ENCODE results near the gene LDLRAP1. TPM values are rescaled to one million over a fixed set of nuclear protein-coding genes. Genes with fewer than 3 reads are reported as not detected.
"Not testable (repeated sequence)": the region's sequence is repeated elsewhere in the genome, so short reads cannot be mapped to it uniquely, and the experiment has no call there.

LDLRAP1 gene
- total and polyA plus RNA-seq, 4 experiments from 2014 or later, result 201 to 306 (median 222) TPM

DNA sequence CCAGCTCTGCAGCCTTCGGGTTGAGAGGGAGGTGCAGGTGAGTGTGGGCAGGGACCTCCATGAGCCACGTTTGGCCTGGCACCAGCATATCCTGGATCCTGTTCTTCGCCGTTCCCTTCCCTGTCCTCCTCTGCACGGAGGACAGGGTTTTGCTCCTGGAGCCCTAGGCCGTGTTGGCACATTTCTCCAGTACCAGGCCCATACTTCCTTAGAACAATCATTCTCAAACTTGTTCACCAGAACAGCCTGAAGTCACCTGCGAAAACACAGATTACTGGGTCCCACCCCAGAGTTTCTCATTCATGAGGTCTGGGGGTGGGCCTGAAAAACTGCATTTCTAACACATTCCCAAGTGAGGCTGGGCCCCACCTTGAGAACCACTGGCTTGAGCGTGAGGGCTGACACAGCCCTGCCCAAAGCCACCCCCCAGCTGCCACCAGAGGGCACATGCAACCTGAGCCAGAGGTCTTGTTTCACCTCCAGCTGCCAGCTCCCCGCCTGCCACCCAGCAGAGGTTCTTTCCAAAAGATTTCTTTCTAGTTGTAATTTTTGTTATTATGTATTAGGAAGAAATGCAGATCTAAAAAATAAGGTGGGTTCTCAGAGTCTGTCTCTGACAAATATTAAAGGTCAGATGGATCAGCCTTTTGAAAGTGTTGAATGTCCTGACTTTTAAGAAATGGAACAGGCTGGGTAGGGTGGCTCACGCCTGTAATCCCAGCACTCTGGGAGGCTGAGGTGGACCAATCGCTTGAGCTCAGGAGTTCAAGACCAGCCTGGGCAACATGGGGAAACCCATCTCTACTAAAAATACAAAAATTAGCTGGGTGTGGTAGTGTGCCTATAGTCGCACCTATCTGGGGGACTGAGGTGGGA is 39.6 kb upstream of the LDLRAP1 start:
- Histone ChIP-seq H3K4me3 (ENCODE audit: low read length in 2 of 2) (no peak overlapping the region), H3K27ac (ENCODE audit: low read depth, low read length) (no peak overlapping the region), H3K36me3 (ENCODE audit: insufficient read depth, low read length) (peaks cover 4% of the 10 kb centered on the region), H3K9me3 (ENCODE audit: control insufficient read depth in 1 of 2, low read length in 2 of 2) (no peaks in the 10 kb centered on the region), H3K27me3 (ENCODE audit: insufficient read depth, low read length) (no peaks in the 10 kb centered on the region), H3K4me1 (ENCODE audit: insufficient read depth, low read length) (peaks cover 23% of the 10 kb centered on the region)
- ChIA-PET POLR2A (ENCODE audit: partially characterized antibody) (interaction anchor here (0.7 to 4.5 kb wide), 8 partner anchors 16 to 498 kb away, joined by 3 to 31 read pairs (median 3); no protein-coding TSS in a partner anchor), CTCF (ENCODE audit: partially characterized antibody) (interaction anchor here (0.8 to 6.7 kb wide), 18 partner anchors 10 to 315 kb away, joined by 3 to 236 read pairs (median 5); no protein-coding TSS in a partner anchor)
- H3K4me3 Mint-ChIP-seq, result no peak overlapping the region
- no peaks in the 10 kb centered on the region for H3K27me3 Mint-ChIP-seq
- no peaks in the 10 kb centered on the region for H3K9me3 Mint-ChIP-seq
- H3K27ac Mint-ChIP-seq, result peak overlapping the region in 4 of 7 donors; percentile 6 to 55 (median 40)
- peaks cover 10 to 29% (median 19%) of the 10 kb centered on the region in 4 donors for H3K4me1 Mint-ChIP-seq
- intact Hi-C loops (cut with micrococcal nuclease), result loop anchor here (1.0 to 5.0 kb wide), 5 partner anchors 17 to 308 kb away; no protein-coding TSS in a partner anchor
- peak; percentile 68 to 74 (median 70) for DNase-seq
- peaks cover 7 to 16% of the 10 kb centered on the region in 2 donors for H3K36me3 Mint-ChIP-seq

DNA sequence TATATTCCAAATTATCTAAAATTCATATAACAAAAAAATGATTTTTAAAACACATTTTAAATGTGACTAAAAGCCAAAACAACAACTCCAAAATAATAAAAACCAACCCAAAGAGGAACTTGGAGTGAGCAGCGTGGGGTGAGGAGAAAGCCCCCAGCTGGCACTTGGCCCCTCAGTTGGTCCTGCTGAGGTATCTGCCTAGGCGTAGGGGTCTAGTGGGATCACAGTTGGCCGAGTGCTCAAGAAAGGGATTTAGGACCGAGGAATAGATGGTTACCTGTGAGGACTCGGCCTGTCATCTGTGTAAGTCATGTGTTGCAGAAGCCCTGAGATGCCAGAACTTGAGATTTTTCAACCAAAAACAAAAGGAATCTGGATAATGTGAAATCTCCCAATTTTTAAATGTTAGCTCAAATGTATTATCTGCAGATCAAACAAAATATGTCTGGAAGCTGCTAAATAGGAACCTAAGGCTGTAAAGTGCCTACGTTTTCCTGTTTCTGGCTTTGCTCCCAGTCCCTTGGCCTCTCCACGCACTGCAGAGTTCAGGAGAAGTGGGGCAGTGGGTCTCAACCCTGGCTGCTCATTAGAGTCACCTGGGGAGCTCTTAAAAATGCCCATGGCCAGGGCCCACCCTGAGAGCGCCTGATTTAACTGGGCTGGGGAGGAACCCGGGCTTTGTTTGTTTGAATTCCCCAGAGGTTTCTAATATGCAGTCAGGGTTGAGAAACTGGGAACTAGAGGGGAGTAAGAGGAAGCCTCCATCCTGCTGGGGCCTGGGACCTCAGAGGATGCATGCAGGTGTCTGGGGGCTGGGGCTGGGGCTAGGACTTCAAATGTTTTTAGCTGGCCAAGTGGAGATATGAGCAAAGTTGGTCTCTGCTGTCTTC is 38.5 kb upstream of the LDLRAP1 start:
- H3K9me3 Mint-ChIP-seq, result no peaks in the 10 kb centered on the region
- POLR2A ChIA-PET (ENCODE audit: partially characterized antibody), result interaction anchor here (1.0 to 4.5 kb wide), 8 partner anchors 15 to 306 kb away, joined by 3 to 31 read pairs (median 4); no protein-coding TSS in a partner anchor

DNA sequence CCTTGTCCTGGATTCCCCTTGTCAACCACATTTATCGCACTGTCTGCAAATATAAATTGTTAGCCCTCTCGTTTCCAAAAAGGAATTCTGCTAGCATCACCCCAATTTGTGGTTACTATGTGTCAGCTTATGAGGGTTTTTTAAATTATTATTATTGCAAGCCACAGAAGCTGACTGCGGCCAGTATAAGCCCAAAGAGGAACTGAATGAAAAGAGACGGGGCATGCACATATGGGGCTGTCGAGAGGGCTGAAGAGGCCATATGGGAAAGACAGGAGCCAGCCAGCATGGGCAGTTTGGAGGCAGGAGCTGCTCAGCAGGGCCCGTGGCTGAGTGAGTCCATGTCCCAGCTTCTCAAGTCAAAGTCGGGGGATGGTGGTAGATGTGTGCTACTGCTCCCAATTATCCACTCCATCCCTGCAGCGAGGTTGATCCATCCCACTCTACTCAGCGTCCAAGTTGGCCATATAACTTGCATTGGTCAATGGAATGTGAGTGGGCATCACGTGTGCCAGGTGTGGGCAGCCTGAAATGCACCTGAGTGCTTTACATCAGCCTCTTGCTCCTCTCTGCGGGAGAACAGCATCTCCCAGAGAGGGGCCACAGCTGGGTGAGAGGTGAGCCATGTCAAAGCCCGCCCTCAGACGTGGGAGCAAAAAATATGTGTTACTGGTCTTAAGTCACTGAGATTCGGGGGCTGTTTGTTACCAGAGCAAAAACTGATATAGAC is 37.6 kb upstream of the LDLRAP1 start:
- no peak overlapping the region for H3K27ac ChIP-seq (ENCODE audit: low read depth, low read length)
- ChIA-PET POLR2A (ENCODE audit: partially characterized antibody) (interaction anchor here (1.0 to 4.5 kb wide), 7 partner anchors 14 to 305 kb away, joined by 3 to 31 read pairs (median 4); no protein-coding TSS in a partner anchor), CTCF (ENCODE audit: partially characterized antibody) (interaction anchor here (0.8 to 6.7 kb wide), 10 partner anchors 14 to 304 kb away, joined by 3 to 236 read pairs (median 4); no protein-coding TSS in a partner anchor)
- peaks cover 0 to 4% of the 10 kb centered on the region in 2 donors for H3K36me3 Mint-ChIP-seq
- DNase-seq, result no peak
- H3K4me1 ChIP-seq (ENCODE audit: insufficient read depth, low read length), result peaks cover 23% of the 10 kb centered on the region
- H3K36me3 ChIP-seq (ENCODE audit: insufficient read depth, low read length), result no peaks in the 10 kb centered on the region
- H3K4me1 Mint-ChIP-seq, result peaks cover 10 to 29% (median 19%) of the 10 kb centered on the region in 4 donors
- H3K4me3 Mint-ChIP-seq, result peak overlapping the region in 5 of 8 donors; percentile 13 to 86 (median 81)
- H3K4me3 ChIP-seq (ENCODE audit: low read length in 2 of 2), result no peak overlapping the region
- intact Hi-C loops (cut with micrococcal nuclease), result no loop called here
- H3K27me3 ChIP-seq (ENCODE audit: insufficient read depth, low read length), result no peaks in the 10 kb centered on the region
- no peaks in the 10 kb centered on the region for H3K27me3 Mint-ChIP-seq
- no peaks in the 10 kb centered on the region for H3K9me3 Mint-ChIP-seq
- peak overlapping the region; percentile 42 to 90 (median 80) for H3K27ac Mint-ChIP-seq
- no peaks in the 10 kb centered on the region for H3K9me3 ChIP-seq (ENCODE audit: control insufficient read depth in 1 of 2, low read length in 2 of 2)

More for the DNA sequence above, 38.5 kb upstream of the LDLRAP1 start:
- Mint-ChIP-seq H3K4me3 (no peak overlapping the region), H3K27ac (peak overlapping the region in 4 of 7 donors; percentile 17 to 64 (median 39)), H3K36me3 (peaks cover 0 to 12% of the 10 kb centered on the region in 2 donors), H3K4me1 (peaks cover 10 to 29% (median 19%) of the 10 kb centered on the region in 4 donors), H3K27me3 (no peaks in the 10 kb centered on the region)
- peaks cover 23% of the 10 kb centered on the region for H3K4me1 ChIP-seq (ENCODE audit: insufficient read depth, low read length)
- DNase-seq, result no peak
- no peaks in the 10 kb centered on the region for H3K36me3 ChIP-seq (ENCODE audit: insufficient read depth, low read length)
- H3K27ac ChIP-seq (ENCODE audit: low read depth, low read length), result no peak overlapping the region
- no peaks in the 10 kb centered on the region for H3K27me3 ChIP-seq (ENCODE audit: insufficient read depth, low read length)
- intact Hi-C loops (cut with micrococcal nuclease), result loop anchor here (1.0 to 5.0 kb wide), 4 partner anchors 15 to 292 kb away; no protein-coding TSS in a partner anchor
- CTCF ChIA-PET (ENCODE audit: partially characterized antibody), result interaction anchor here (0.8 to 6.7 kb wide), 22 partner anchors 14 to 314 kb away, joined by 3 to 236 read pairs (median 4); no protein-coding TSS in a partner anchor
- H3K4me3 ChIP-seq (ENCODE audit: low read length in 2 of 2), result no peak overlapping the region
- H3K9me3 ChIP-seq (ENCODE audit: control insufficient read depth in 1 of 2, low read length in 2 of 2), result no peaks in the 10 kb centered on the region

DNA sequence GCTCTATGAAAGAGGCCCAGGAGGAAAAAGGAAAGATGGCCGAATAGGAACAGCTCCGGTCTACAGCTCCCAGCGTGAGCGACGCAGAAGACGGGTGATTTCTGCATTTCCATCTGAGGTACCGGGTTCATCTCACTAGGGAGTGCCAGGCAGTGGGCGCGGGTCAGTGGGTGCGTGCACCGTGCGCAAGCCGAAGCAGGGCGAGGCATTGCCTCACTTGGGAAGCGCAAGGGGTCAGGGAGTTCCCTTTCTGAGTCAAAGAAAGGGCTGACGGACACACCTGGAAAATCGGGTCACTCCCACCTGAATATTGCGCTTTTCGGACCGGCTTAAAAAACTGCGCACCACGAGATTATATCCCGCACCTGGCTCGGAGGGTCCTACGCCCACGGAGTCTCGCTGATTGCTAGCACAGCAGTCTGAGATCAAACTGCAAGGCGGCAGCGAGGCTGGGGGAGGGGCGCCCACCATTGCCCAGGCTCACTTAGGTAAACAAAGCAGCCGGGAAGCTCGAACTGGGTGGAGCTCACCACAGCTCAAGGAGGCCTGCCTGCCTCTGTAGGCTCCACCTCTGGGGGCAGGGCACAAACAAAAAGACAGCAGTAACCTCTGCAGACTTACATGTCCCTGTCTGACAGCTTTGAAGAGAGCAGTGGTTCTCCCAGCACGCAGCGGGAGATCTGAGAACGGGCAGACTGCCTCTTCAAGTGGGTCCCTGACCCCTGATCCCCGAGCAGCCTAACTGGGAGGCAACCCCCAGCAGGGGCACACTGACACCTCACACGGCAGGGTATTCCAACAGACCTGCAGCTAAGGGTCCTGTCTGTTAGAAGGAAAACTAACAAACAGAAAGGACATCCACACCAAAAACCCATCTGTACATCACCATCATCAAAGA is 36.6 kb upstream of the LDLRAP1 start:
- CTCF ChIA-PET (ENCODE audit: partially characterized antibody), result interaction anchor here (1.7 to 6.7 kb wide), 3 partner anchors 13 to 303 kb away, joined by 4 to 236 read pairs (median 62); no protein-coding TSS in a partner anchor
- DNase-seq, result peak; percentile 38 to 58 (median 43)
- intact Hi-C loops (cut with micrococcal nuclease), result not testable (repeated sequence)

DNA sequence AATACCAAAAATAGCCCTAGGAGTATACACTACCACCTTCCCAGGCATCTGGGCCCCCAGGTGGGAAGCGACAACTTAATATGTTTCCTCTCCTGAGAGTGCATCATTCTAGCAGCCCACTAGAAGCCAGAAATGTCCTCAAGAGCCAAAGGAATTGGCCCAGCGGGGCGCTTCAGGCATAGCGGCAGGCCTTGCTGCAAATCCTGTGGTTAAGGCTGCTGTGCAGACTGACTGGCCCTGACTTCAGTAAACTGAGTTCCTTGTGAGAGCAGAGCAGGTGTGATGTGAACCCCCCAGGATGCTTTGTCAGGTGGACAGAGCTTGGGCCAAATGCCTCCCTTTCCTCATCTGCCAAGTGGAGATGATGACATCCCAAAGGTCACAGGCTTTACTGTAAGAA is 29.7 kb upstream of the LDLRAP1 start:
- H3K4me3 ChIP-seq (ENCODE audit: low read length in 2 of 2), result no peak overlapping the region
- DNase-seq, result no peak
- Mint-ChIP-seq H3K27me3 (peaks cover 0 to 2% of the 10 kb centered on the region in 2 donors), H3K4me3 (no peak overlapping the region), H3K4me1 (no peaks in the 10 kb centered on the region), H3K9me3 (peaks cover 0 to 6% (median 0%) of the 10 kb centered on the region in 8 donors), H3K36me3 (no peaks in the 10 kb centered on the region), H3K27ac (peak overlapping the region in 1 of 7 donors; percentile 17)
- H3K27me3 ChIP-seq (ENCODE audit: insufficient read depth, low read length), result no peaks in the 10 kb centered on the region
- no peaks in the 10 kb centered on the region for H3K4me1 ChIP-seq (ENCODE audit: insufficient read depth, low read length)
- intact Hi-C loops (cut with micrococcal nuclease), result no loop called here
- H3K36me3 ChIP-seq (ENCODE audit: insufficient read depth, low read length), result no peaks in the 10 kb centered on the region
- no peak overlapping the region for H3K27ac ChIP-seq (ENCODE audit: low read depth, low read length)
- ChIA-PET CTCF (ENCODE audit: partially characterized antibody) (interaction anchor here (0.9 to 2.3 kb wide), 4 partner anchors 10 to 36 kb away, joined by 3 to 6 read pairs (median 4); no protein-coding TSS in a partner anchor), POLR2A (ENCODE audit: partially characterized antibody) (interaction anchor here (1.1 kb wide), 1 partner anchor 26 kb away, joined by 5 read pairs; no protein-coding TSS in a partner anchor)
- H3K9me3 ChIP-seq (ENCODE audit: control insufficient read depth in 1 of 2, low read length in 2 of 2), result no peaks in the 10 kb centered on the region

More for the DNA sequence above, 36.6 kb upstream of the LDLRAP1 start:
- not testable (repeated sequence) for H3K36me3 ChIP-seq (ENCODE audit: insufficient read depth, low read length); H3K4me3 ChIP-seq (ENCODE audit: low read length in 2 of 2); H3K36me3 Mint-ChIP-seq; H3K9me3 ChIP-seq (ENCODE audit: control insufficient read depth in 1 of 2, low read length in 2 of 2); H3K9me3 Mint-ChIP-seq; H3K27ac ChIP-seq (ENCODE audit: low read depth, low read length); H3K27me3 ChIP-seq (ENCODE audit: insufficient read depth, low read length); H3K27me3 Mint-ChIP-seq
- H3K4me3 Mint-ChIP-seq, result peak overlapping the region; percentile 73 to 86 (median 81)
- peaks cover 23% of the 10 kb centered on the region for H3K4me1 ChIP-seq (ENCODE audit: insufficient read depth, low read length)
- POLR2A ChIA-PET (ENCODE audit: partially characterized antibody), result interaction anchor here (1.5 to 4.5 kb wide), 2 partner anchors 13 to 304 kb away, joined by 4 to 31 read pairs; no protein-coding TSS in a partner anchor
- H3K4me1 Mint-ChIP-seq, result peaks cover 10 to 29% (median 19%) of the 10 kb centered on the region in 4 donors
- peak overlapping the region; percentile 29 to 90 (median 80) for H3K27ac Mint-ChIP-seq
